Cerebellar cortex (tissue), 1 donor: Measurements from ENCODE around the gene DIP2C.
"Not testable (repeated sequence)": the region's sequence is repeated elsewhere in the genome, so short reads cannot be mapped to it uniquely, and the experiment has no call there.

ENCODE experiments used
- DNase-seq: peaks from one replicate; pipeline ENCODE4 v3.0.0-alpha.2; 2015; ENCODE audit warnings: low spot score

The DIP2C gene

GRCh38 chr10:610642-611305 lies 78.7 kb downstream of the DIP2C start:
- not testable (repeated sequence) for DNase-seq

GRCh38 chr10:609868-610545 lies 79.5 kb downstream of the DIP2C start:
- no peak for DNase-seq

DNA sequence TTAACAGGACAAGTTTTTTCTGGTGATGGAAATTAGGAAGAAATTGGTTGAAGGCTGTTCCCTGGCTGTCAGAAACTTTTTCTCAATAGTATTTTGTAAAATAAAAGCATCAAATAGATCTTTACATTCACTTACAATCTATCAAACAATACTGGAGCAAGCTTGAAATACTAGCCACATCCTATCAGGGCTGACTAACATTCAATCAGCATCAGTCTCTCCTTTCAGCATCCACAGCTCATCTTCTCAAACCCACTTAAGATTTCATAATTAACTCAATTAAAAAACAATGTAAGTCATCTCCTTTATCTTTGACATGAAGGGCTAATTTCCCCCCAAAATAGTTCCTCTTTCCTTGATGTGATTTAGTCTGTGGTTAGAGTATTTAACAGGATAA lies 80.2 kb downstream of the DIP2C start:
- DNase-seq, result no peak

GRCh38 chr10:608331-609261 lies 80.9 kb downstream of the DIP2C start:
- no peak for DNase-seq

DNA sequence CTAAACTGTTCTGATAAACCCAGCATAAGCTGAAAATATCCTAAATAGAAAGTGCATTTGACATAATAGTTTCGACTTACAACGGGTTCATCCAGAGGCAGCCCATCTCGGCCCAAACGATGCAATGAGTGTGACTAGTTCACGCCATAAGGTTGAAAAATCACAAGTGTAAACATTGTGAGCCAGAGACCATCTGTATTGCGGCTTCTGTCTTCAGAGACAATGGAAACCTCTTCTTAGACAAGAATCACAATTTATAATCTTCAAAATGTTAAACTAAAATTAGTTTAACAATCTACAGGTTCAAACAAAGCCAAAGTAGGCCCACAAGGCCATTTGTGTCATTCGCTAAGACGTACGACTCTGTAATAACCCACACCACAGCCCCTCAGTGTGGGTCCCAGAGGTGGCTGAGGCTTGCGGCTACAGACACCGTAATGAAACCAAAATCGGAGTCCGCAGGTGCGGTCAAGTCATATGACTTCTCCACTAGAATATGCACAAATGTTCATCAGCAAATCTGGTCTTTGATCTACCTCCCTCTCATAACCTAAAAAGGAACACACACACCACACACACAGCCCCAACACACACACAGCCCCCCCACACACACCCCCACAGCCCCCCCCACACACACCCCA lies 81.8 kb downstream of the DIP2C start:
- no peak for DNase-seq

DNA sequence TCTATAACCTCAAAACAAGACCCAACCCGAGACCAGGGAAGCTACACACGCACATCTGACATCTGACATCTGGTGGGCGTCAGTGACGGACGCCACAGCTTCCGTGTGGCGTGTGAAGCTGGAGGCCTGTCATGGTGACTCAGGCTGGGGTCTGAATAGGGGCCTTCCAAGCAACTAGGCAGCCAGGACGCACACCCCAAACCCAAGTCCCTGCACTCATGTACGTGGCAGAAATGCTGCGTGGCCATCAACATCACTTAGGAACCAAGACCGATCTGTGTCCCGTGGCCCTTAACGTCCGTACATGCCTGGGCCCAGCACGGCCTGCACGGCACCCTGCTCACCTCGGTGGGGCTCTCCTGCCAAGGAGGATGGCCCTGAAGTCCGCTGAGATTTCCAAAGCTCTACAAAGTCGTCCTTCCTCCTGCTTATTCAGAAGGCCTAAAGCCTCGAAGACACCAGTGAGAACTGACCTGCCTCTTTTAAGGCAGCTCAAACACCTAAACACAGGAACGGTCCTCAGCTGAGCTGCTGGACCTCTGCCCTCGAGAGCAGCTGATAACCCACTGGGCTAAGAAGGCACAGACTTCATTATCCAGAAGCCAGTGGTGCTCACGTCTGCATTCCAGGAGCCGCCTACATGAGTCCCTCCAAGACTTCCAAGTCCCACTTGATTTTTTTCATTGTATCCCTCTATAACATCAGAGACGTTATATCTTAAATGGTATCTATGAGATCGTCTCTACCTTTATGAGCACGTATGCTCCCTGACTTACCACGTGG lies 82.5 kb downstream of the DIP2C start:
- no peak for DNase-seq

GRCh38 chr10:605632-606325 lies 83.7 kb downstream of the DIP2C start:
- DNase-seq, result no peak

- no peak for DNase-seq
Measured at GRCh38 chr10:604716-605631, 84.5 kb downstream of the DIP2C start.

DNA sequence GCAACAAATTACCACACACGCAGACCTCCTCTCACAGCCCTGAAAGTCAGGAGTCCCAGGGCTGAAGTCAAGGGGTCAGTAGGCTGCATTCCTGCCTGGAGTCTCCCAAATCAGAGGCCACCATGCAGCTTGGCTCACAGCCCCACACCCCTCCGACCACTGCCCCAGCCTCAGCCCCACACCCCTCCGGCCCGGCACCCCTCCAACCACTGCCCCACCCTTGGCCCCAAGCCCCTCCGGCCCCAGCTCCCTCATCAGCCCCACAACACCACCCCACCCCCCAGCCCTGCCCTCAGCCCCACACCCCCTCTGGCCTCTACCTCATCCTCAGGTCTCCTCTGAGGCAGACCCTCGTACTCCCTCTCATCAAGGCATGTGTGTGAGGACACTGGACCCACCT lies 85.7 kb downstream of the DIP2C start:
- DNase-seq, result no peak

DNA sequence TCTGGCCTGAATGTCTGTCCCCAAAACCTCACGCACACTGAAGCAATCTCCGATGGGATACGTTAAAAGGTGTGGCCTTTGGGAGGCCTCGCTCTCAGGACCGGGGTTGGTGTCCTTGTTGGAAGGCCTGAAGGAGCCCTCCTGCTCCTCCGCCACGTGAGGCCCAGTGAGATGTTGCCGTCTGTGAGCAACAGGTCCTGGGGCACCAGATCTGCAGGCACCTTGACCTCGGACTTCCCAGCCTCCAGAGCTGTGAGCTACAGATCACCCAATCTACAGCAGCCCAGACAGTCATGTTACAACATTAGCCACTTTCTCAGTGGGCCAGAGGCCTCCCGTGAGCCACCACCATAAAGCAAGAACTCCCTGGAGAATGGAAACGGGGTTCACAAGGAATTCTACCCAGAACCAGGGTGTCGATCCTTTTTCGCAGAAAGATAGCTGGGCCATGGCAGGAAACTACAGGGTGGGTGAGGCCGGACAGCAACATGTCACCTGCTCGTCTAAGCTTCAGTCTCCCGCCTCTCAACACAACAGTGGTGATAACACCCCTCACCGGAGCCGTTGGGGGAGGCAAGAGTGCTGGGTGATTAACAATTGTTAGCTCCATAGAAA lies 87.0 kb downstream of the DIP2C start:
- DNase-seq, result no peak

GRCh38 chr10:601660-601963 lies 87.9 kb downstream of the DIP2C start:
- DNase-seq, result no peak

DNA sequence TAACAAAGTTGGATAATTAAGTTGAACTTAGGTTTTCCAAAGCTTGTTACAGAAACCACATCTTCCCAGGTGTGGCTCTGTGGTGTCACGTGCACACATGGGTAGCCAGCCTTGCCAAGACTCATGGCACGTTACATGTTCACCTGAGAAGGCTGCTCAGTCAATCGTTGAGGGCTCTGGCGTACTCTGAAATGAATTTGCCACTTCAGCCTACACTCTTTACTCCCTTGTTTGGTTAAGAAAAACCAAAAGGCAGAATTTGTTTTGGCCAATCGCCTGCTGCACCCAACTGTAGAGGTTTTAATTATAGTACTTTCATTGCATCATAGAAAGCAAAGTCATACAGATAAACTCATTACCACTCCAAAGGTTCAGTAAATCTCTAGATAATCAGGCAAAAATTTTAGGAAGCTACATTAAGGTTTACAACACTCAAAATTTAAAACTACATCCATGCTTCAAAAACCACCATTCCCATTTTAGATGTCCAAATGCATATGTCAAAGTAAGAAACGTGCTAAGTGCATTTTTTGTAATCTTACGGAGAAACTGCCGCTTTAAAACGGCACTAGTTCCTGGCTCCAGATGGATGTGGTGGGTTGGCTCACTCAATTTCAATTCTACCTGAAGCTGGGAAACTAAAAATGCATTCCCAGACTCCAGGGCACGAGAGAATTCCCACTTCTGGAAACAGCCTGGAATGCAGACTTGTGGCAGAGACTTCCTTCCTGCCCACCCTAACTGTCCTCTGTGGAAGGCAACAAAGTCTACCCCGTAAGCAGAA lies 88.4 kb downstream of the DIP2C start:
- DNase-seq, result no peak

DNA sequence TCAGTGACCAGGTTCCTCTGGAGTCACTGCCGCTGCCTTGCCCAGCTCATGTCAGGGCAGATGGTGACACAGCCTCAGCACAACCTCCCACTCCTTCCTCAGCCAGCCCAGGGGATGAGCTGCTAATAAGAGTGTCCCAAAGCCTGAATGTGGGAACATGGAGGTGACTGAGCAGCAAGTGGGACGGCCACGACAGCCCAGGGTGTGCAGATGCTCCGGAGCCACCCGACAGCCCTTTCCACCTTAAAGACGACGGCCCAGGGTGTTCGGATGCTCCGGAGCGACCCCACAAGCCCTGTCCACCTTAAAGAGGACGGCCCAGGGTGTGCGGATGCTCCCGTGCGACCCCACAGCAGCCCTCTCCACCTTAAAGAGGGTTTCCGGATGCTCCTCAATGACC lies 89.2 kb downstream of the DIP2C start:
- no peak for DNase-seq

DNA sequence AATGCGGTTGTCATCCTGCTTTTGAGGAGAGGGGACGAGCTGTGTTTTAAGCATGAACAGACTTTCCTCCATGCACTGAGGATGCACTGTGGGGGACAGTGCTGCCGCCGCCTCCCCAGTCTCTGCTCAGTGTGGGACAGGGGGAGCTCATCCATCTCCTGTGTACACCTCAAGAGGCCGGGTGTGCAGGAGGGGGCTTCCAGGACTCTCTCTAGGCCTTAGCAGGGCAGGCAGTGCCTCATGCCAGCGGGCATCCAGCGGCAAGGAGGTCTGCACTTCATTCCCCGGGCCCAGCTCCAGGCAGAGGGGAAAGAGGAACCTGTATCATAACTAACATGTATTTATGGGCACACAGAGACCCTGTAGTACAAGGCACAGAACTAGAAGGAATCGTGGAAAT lies 89.7 kb downstream of the DIP2C start:
- no peak for DNase-seq

DNA sequence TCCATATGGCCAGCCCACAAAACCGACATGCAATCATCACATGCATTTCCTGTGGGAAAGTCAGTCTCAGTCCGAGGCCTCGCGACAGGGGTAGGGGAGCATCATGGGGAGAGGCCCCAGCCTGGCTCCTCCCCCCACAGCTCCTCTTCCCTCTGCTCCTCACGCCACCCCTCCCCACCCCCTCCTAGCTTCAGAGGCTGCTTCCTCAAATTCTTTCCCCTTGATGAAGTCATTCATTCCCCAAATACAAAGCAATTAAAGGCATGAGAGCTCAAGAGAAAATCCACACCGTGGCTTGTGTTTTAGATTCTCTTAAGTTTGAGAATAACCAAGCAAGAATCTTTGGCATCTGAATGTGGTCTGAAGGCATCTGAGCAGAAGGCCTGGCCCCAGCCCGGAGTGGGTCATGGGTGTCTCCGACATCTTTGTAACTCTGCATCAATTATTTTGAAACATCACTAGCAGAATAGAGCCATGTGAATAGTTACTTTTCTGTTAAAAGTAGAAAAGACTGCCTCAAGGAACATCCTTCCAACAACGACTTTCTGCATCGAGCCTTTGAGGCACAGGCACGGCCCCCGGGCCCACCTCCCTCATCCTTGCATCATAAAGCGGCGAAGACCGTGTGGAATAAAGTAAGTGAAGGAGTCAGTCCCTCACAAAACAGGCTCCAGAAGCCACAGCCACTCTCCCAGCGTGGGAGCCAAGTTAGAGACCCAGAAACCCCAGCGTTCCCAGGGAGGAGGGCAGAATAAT lies 90.9 kb downstream of the DIP2C start:
- no peak for DNase-seq

GRCh38 chr10:597976-598375 lies 91.5 kb downstream of the DIP2C start:
- DNase-seq, result no peak

DNA sequence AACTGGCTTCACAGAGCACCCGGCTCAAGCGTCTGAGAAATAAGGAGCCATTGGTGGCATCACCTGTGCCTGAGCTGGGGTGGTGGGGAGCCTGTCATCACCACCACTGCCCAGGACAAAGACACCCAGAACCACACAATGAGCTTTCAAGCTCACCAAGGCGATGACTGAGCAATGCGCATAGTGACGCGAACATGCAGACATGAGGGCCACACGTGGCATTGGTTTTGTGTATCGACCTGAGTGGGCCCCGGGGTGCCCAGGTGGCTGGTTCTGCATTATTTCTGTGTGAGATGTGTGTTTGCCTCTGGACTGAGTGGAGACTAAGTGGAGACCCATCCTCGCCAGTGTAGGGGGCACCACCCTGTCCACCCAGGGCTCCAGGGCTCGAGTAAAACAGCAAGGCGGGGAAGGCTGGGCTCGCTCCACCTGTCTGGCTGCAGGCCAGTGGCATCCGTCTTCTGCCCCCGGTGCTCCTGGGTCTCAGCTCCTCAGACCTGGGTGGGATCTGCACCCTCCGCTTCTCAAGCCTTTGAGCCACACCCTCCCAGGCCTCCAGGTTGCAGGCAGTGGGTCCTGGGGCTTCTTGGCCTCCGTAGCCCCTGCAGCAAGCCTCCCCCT lies 92.6 kb downstream of the DIP2C start:
- no peak for DNase-seq

DNA sequence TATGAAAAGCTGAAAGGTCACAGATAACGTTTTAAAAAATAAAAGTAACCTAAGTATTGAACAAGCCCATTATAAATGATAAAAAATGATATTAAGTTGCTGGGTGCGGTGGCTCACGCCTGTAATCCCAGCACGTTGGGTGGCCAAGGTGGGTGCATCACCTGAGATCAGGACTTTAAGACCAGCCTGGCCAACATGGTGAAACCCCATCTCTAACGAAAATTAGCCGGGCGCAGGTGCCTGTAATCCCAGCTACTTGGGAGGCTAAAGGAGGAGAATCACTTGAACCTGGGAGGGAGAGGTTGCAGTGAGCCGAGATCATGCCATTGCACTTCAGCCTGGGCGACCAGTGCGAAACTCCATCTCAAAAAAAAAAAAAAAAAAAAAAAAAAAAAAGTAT lies 93.3 kb downstream of the DIP2C start:
- DNase-seq, result not testable (repeated sequence)
